GM18909 (cell line): ENCODE data around the gene SLC26A6.

Experiments used
- ATAC-seq: cut with Tn5 transposase; IDR thresholded peaks from one replicate; pipeline ENCODE4 v1.9.1; 2021; ENCODE audit warnings: mild to moderate bottlenecking; ENCODE audit not compliant: unreplicated experiment, poor library complexity

Gene SLC26A6

DNA sequence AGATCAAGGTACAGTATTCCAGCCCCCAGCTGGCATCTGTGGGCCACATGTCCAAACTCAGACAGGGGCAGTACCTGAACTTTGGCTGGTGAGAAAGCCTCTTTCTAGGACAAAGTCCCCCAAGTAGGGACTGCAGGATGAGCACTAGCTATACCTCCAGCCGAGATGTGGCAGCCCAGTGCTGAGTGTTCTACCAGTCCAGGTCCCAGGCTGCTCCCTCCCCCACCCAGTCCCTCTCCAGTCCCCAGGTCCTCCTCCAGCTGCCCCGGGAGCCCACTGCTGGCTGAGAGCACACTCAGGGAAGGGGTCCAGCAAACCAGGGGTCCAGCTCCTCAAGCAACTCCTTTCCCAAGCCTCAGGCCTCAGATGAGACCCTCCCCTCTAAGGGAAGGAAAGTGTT lies 1.5 kb downstream of the SLC26A6 start:
- ATAC-seq: no peak

DNA sequence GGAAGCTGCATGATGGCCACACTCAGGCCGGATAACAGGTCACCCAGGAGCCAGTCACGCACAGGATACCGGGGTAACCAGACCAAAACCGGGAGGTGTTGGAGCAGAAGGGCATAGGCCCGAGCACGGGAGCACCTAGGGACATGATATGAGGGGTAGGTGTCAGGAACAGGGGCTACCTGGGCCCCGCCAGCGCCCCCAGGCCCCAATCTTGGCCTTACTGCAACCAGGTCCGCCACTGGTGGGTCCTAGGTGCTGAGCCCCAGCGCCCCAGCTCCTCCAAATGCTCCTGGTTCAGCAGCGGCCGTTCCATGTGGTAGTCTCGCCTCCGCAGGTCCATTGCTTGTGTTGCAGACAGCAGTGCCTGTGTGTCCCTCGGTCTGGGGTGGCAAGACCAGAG lies 2.0 kb downstream of the SLC26A6 start:
- ATAC-seq: no peak

DNA sequence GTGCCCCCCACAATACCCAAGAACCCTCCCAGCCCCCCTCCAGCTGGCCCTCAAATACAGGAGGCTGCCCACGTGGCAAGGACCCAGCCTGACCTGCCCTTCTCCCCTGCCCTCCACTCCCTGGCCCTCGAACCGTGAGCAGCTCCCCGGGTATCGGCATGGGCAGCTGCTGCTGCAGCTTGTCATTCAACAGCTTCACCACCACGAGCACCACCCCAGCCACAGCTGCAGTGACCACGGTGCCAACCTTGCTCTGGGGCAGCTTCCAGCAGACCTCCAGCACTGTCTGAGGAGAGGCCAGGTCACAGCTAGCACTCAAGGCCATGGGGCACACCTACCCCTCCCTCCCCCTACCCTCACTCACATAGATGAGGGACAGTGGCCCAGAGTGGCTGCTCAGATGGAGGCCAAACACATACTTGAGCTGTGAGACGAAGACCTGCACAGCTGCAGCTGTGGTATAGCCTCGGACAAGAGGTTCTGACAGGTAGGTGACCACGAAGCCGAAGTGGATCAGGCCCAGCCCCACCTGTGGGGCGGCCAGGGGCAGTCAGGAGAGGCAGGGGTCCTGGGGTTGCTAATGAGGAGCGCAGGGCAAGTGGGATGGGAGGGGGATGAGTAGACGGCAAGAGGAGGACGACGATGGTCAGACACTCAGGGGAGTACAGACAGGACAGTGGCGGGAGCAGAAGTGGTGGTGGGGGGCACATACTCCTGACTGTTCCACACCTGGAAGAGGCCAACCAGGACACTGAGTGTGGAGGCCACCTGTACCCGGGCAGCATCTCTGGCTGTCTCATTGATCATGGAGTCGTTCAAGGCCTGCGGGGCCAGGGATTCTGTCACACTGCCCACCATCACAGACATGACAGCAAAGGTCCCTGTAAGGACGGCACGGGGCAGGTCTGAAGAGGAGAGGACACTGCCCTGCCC lies 3.5 kb downstream of the SLC26A6 start:
- no peak for ATAC-seq

DNA sequence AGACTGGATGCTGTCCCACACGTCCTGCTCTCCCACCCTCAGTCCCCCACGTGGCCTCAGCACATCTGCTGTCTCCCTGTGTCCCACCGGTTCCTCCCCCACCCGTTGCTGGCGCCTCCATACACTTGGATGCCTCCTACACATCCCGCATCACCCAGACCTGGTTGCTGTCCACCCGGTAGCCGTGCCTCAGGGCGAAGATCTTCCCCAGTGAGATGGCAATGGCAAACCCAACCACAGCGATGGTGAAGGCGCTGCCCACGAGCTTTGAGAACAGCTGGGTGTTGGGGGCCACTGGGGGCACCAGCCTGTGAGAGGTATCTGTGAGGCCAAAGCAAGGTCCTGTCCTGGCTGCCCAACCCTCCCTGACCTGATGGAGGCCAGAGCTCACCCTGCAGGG lies 4.4 kb downstream of the SLC26A6 start:
- ATAC-seq: no peak

DNA sequence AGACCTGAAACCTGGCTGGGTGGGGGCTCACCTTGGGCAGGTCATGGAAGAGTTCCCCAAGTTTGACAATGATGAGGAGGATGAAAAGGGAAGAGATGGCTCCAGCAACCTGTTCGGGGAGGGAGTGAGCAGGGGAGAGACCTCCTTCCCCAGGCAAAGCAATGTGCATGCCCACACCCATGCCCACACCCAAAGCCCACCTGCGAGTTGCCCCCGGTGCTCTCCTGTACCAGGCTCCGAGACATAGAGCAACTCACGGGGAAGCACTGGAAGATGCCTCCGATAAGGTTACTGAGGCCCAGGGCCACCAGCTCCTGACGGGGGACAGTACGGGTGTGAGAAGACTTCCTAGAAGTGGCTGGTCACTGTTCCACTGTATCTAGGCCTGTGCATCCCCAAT lies 4.9 kb downstream of the SLC26A6 start:
- no peak for ATAC-seq

DNA sequence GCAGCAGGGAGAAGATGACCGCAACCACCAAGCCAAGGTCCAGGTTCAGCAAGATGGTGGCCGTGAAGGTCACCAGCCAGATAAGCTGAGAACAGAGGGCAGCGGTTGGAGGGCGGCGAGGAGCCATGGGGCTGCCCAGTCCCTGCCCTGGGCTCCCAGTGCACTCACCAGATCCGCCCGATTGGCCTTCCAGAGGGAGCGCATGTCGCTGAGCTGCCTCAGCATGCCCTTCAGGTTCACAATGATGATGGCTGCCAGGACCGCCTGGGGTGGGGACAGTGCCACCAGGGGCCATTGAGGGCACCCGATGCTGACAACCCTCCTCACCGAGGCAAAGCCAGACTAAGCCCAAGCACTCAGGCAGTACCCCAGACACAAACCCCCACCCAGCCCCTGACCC lies 5.4 kb downstream of the SLC26A6 start:
- ATAC-seq: no peak

DNA sequence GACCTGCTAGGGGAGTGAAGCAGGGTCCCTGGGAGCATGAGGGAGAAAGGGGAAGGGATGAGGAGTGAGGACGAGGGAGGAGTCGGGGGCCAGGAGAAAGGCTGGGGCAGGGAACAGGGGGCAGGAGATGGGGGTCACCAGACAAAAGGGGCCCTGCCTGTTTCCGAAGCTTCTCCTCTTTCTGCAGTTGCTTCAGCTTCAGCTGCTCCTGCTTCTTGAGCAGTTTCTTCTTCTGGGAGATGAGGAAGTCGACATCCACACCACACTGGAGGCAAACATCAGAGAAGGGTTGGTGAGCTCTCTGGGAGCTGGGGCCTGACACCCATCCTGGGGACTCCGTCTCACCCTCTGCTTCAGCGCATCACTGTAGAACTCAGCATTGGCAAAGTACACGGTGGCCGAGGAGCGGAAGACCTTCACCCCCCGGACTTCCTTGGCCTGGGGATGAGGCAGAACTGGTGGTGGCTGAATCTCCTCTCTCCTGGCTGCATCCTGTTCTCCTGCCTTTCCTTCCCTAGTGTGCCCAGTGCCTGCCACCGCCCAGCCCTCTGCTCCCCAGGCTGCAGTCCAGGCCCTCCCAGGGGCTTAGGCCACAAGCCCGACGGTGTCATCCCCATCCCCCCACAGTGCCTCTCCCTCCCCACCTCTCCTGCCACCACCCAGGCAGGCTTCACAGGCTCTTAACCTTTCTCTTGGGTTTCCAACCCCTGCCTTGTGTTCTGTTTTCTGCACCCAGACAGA lies 6.8 kb downstream of the SLC26A6 start:
- ATAC-seq: no peak

DNA sequence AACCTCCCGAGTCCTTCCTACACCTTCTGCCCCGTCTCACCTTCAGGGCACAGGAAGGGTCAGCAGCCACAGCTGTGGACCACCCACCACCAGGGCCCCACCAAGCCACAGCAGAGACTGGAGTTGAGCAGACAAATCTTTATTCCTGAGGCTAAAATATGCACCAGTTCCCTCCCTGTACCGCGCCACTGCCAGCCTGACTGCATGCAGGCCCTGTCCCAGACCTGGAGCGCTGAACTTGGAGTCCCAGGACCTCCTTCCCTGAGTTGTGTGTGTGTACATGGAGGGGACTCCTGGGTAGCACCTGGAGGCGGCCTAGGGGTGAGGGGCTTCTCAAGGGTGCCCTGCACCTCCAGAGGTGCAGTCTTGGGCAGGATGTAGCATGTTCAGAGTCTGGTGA lies 9.7 kb downstream of the SLC26A6 start:
- no peak for ATAC-seq

DNA sequence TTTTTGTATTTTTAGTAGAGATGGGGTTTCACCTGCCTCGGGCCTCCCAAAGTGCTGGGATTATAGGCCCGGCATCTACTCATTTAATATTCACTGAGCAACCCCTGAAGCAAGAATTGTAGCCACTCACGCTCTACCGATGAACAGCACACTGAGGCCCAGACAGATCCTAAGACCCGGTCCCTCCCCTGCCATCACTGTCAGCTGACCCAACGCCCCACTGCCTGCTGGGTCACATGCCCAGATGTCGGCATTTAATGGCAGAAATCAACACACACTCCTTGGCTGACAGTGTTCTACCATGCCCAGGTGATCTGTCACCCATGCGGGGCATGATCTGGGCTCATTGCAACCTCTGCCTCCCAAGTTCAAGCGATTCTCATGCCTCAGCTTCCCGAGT lies 10.5 kb downstream of the SLC26A6 start:
- no peak for ATAC-seq

DNA sequence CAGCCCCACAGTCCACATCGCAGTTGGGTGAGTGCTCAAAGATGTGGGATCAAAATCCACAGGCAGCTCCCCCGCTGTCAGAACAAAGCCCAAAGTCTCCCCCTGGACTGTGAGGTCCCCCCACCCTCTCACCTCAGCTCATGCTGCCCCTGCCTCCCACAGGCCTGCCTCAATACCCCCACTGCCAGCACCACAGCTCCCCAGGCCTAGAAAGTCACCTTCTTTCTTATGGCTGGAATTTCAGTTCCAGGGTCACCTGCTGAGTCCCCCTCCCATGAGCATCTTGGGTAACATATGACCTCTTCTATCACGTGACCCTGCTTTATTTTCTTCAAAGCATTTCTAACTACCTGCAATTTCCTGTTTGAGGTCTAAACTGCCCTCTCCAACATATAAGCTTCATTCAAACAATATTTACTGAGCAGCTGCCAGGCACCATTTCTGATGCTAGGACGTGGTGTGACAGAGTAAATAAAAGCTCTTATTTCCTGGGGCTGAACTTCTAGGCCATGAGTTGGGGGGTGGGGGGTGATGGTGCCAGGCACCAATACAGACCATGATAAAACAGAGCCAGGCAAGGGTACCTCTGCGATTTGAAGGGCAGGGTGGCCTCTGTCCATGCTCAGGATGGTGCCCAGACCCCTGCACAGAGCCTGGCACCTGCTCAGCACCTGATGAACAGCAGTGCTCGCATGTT lies 11.3 kb downstream of the SLC26A6 start:
- ATAC-seq: no peak

DNA sequence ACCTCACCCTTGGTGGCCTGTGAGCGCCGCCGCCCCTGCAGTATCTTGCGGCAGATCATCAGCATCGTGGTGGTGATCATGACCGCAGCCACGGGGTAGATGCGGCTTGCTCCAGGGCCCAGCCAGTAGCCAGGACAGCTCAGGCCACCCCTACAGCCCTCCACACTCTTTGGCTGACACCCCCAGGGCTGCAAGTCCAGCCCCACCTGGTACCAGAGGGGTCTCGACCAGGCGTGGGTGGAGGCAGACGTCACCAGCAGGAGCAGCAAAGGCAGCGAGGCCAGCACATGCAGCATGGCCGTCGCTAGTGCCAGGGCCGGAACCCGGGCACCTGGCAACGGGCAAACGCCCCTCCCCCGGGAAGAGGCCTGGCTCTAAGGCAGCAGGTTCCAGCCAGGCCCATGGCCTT lies 13.8 kb downstream of the SLC26A6 start, which contains the start of gene TMEM89:
Gene TMEM89 (minus strand): TSS at position 309 of the 409 bp plus-strand sequence. CDS start 13 bp downstream, at position 296.
- ATAC-seq: no peak

DNA sequence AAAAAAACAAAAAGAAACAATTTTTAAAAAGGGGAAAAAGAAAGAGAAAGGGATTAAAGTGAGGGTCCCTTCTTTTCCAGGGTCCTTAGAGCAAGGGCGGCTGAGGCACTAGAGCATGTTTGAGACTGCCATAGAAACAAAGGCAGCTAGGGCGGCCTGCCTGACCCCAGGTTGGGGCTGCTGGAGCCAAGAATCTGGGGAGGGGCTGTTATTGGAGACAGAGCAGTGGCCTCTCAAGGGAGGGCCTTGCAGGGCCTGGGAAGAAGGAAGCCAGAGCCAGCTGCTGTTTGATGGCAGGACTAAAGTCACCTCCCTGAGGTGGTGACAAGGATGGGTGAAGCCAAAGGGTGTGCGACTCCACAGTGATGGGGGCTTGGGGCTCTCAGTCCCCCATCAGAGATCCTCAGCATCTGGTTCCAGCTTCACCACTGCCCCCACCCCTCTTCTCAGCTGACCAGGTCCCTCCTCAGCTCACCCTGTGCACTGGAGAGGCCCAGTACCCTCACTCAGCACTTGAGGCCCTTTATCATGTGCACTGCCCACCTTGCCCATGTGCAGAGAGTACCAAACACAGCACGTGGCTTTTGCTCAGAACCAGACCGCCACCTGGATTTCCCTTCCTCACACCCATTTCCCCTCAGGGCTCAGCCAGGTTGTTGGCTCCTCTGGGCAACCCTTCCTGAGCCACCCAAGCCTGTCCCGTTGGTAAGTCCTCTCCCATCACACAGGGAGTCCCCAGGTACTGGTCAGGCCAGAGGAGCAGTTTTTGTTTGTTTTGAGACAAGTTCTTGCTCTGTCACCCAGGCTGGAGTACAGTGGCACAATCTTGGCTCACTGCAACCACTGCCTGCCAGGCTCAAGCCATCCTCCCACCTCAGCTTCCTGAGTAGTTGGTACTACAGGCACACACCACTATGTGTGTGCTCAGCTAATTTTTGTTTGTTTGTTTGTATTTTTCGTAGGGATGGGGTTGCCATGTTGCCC lies 15.4 kb downstream of the SLC26A6 start:
- ATAC-seq: no peak

DNA sequence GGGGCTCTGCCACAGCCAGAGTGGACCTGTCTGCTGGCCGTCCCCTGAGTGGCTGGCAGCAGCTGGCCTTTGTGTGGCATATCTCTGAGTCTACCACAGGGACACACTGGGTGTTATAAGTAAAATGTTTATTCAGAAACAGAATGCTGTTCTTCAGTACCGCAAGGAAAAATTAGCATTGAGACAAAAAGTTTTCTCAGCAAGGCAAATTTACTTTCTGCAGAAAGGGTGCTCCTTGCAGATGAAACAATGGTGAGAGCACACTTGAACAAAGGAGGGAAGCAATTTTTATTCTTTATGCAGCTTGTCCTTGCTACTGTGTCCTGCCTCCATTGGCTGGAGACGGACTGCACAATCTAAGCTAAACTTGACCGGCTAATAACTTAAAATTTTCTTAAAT lies 17.7 kb downstream of the SLC26A6 start:
- no peak for ATAC-seq

DNA sequence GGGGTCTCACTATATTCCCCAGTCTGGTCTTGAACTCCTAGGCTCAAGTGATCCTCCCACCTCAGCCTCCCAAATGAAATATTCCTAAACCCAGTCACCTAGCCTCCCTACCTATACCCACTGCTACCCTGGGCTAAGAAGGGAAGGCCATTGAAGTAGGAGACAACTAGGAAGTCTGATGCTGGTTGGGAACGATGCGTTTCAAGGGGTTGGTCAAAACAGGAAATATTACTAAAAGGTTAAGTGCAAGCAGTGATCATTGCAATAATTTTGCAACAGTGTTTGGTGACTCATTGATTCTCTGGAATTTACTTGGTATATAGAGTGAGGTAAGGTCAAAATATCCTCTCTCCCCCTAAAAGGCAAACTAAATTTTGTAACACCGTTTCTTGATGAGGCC lies 21.2 kb downstream of the SLC26A6 start:
- no peak for ATAC-seq

DNA sequence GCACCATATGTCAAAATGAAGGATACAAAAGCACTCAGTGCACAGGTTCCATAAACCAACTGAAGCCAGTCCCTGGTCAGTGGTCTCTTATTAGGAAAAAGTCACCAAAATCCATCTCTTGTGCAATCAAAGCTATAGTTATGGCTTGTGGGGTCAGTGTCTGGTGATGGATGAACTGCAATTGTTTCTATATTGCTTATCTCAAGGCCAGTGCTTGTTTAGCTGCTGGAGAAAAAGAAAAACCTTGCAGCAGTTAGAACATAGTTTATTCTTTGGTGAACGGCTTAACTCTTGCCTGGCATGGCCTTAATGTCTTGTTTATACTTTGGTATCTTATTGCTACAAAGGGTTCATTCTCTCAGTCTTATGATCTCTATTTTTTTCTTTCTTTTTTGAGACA lies 23.0 kb downstream of the SLC26A6 start:
- ATAC-seq: no peak

DNA sequence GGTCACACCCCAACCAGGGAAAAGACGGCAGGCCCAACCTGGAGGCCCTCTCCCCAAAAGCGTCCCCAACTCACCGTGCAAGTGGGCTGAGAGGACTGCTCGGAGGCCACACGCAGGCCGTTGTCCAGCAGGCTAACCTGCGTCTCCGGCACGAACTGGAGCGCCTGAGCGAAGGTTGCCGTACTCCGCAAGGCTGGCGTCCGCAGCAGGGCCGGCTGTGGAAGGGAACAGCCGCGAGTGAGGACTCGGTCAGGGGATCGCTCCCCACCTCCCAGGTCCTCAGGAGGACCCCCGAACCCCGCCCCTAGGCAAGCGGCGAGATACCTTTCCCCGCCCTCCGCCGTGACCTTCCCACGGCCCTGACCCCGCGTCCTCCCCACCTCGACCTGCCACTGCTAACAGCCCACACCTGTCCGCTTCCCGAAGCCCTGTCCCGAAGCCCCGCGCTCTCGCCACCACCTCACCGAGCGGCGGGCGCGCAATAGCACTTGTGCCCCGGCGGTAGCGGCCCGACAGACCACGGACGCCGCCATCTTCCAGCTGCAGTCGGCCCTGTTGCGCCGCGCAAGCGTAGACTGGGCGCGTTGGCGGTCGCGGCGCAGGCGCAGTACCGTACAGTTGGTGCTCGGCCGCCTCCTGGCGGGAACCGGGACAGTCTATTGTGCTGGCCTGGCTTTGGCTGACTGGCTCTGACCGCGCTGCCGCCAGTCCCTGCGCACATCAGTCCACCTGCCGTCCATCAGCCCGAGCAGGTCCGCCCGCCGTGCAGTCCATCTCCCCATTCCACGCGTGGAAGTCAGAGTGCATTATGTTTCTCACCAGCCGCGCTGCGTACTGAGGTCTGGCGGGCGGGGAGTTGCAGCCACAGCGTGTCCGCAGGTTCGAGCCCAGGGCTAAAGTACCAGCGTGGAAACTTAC lies 25.9 kb downstream of the SLC26A6 start, which contains the start of gene UQCRC1:
Gene UQCRC1 (minus strand): TSS at position 559 of the 918 bp plus-strand sequence. CDS start 26 bp downstream, at position 533.
- ATAC-seq: peak; percentile 92

DNA sequence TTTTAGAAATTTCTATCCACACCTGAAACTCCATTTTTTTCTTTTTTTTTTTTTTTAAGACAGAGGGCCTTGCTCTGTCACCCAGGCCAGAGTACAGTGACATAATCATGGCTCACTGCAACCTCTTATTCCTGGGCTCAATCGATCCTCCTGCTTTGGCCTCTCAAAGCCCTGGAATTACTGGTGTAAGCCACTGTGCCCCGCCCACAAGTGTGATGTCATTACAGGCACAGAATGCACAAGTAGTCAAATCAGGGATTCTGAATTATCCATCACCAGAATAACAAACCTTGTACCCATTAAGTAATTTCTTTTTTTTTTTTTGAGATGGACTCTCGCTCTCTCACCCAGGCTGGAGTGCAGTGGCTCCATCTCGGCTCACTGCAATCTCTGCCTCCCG lies 27.7 kb downstream of the SLC26A6 start:
- ATAC-seq: no peak

DNA sequence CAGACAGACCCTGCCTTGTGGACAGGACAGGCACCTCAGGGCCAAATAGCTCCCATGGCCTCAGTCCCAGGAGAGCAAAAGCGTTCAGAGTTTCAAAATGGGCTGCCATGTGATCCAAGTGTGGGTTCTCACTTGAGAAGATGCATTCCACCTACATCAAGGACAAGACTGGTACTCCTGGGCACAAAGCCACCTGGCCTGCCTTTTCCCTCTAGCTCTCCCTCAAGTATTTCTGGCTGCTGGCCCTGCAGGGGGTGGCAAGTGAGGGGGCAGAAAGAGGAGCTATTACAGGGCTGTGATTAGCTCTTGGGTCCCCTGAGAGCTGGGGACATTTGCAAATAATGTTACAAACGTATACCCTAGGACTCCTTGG lies 33.7 kb downstream of the SLC26A6 start:
- no peak for ATAC-seq
